Hindlimb muscle (tissue), 1 donor: ENCODE measurements around the gene PDZRN4. TPM values are rescaled to one million over a fixed set of nuclear protein-coding genes. Genes with fewer than 3 reads are reported as not detected.

Experiments
- DNase-seq: peaks from one replicate; pipeline ENCODE4 v3.0.0-alpha.2; 2013
- polyA plus RNA-seq: library from polyadenylated mRNA; unstranded; fragments of 120-200 nt; gene quantifications from one replicate; pipeline ENCODE4 v1.2.1, GENCODE V29; 2013; ENCODE audit not compliant: insufficient read length

PDZRN4 gene
- polyA plus RNA-seq, 1 donor = 1.8 TPM

DNA sequence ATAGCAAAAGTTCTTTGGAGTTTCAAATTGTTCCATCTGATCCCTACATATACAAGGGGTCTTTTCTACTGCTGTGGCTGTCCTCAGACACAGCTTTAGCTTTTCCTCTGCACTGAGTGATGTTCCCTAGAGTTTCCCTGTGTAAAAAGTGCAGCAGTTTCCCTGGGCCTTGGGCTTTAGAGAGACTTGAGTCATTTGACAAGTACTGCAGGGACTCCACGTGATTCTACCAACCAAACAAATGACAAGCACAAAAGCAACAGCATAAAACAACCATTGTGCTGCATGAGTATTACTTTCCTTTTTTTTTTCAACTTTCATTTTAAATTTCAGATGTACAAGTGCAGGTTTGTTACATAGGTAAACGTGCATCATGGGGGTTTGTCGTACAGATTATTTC is 272.8 kb downstream of the PDZRN4 start:
- no peak for DNase-seq

DNA sequence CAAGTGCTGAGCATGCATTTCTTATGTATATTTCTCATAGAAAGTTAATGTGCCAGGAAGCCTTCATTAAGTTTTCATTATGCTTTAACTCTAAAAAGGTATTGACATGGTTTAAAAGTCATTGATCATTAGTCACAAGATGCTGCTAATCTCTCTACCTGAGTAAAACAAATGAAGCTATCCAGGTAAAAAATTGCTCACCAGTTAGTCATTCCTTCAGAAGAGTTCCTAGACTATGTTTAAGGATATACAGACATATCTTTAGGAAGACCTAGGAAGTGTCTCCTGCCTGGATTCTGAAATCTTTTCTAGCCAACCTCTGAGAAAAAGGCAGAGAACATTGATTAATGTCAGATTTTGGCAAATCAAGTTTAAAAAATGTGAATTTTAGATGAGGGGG is 274.2 kb downstream of the PDZRN4 start:
- DNase-seq = no peak

DNA sequence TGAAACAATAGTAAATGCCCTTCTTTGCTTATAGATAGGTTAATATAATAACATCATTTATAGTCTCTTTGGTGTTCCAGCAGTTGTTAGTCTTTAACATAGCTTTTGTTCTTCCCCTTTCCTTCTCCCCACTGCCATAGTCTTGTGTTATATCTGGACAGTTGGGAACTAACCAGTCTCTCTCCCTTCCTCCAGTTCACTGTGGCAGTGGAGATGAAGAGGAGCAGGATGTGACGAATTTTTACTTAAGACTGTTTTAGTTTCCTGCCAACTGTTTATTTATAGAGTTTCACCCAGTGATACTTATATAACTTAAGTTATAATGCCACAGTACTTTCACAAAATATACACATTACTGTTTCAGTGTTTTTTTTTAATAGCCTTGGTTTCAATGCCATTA is 277.4 kb downstream of the PDZRN4 start:
- no peak for DNase-seq

DNA sequence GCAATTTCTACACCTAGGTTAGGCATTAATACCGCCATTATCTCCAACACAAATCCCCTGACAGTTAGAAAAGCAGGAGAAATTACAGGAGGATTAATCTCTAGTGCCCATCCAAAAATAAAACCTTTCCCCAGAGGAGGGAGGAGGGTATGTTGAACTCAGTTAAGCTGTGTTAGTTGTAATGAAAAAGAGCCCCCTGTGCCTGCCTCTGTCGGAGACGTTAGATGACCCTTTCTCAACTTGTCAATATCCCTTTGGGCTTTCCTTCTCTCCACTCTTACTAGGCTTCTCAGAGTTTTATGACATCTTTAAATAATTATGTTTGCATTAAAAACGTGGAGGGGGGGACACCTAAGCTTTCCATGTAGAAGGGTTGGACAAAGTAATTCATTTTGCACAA is 278.2 kb downstream of the PDZRN4 start:
- DNase-seq = no peak

DNA sequence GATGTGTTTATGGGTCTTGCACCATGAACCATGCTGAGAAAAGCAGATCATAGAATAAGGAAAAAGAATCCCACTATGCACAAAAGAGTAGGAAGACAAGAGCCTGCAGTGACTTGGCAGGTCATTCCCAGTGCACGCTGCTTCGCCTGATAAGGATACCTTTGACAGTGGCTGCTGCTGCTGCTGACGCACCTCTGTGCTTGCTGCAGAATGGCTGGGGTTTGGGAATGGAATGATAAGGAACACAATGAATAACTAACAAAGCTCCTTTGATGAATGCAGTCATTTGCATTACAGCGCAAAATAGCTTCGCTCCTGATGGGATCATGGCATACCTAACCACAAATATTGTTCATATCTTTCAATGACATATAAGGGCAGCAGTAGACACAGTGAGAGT is 278.7 kb downstream of the PDZRN4 start:
- no peak for DNase-seq

DNA sequence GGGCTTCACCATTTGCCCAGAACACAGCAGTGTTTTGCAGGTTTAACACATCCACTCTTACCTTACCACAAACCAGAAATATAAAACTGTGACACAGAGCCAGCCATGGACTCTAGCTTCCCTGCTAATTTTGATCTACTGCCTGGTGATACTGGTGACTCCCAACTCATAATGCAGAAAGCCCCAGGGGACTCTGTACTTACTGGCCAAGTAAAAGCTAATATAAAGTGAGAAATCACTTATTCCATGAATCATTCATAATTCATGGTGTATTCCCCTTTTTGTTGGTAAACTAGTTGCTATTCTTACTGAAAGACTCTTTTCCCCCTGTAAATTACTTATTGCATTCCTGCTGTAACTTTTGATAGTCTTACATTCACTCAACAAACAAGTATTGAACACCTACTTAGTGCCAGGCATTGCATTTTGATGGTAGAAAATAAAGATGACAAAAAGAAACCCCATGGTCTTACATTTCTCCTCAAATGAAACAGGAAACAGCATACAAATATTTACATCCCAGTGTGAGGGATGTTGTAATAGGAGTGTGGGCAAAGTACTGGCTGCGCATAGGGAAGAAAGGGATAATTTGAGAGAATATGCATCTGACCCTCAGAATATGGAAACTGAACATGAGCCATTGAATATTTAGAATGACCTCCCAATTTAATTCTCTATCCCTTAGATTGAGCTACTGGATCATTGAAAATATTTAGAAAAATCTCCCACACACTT is 279.6 kb downstream of the PDZRN4 start:
- no peak for DNase-seq

DNA sequence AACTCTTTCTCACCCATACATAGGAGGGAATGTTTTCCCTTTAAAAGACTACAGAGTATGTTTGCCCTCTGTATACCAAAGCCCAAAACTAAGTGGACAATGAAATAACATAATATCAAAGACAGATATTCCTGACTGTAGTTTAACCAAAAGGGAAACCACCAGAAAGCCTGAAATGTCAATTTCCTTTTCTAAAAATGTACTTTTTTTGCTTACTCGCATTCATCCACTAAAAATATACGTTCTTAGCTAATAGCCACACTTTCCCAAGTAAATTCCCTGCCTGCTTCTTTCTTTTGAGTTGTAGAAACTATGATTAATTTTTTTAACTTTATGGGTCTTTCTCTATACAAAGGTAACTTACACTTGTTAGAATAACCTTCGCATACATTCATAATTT is 280.2 kb downstream of the PDZRN4 start:
- DNase-seq = no peak

DNA sequence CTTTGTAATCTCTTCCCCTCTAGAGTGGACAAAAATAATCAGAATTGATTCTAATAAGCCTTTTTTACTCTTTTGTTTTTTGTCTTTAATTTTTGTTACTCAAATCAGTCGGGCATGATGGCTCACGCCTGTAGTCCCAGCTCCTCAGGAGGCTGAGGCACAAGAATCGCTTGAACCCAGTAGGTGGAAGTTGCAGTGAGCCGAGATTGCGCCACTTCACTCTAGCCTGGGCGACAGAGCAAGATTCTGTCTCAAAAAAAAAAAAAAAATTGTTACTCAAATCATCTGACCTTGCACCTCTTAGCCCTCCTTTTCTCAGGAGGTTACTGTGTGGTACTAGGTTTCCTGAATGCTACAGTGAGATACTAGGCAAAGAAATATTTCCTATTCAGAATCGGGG is 280.6 kb downstream of the PDZRN4 start:
- no peak for DNase-seq

DNA sequence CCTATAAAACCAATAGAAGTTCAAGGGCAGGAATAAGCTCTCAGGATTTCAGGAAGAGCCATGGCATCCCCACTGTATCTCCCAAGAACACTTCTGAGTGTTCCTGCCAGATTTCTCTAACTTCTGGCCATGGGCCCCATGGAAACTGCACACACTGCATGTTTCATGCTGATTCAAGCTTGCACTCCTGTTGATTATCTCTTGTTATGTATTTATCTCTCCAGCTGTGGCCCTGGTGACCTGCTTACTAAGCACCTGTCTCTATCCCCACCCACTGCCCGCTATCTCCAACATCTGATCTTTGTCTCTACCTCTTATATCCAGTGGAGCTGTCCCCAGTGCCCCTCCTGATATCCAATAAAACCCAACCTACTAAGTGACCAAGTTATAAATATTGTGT is 285.3 kb downstream of the PDZRN4 start:
- no peak for DNase-seq

DNA sequence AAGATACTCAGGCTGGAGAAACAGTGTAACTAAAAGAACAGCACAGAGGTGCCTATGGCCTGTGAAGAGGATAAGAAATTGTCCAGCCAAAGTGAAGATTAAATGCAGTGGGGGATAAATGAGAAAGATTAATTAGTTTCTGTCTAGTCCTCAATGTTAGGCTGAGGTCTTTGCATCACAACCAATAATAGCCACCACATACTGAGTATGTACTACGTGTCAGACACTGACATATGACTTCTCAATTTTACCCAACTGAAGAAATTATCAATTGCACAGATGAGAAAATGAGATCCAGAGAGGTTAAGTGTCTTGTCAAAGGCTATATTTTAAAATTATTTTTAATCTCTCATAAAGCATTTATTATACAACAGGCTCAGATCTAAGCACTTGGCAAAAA is 285.9 kb downstream of the PDZRN4 start:
- no peak for DNase-seq

DNA sequence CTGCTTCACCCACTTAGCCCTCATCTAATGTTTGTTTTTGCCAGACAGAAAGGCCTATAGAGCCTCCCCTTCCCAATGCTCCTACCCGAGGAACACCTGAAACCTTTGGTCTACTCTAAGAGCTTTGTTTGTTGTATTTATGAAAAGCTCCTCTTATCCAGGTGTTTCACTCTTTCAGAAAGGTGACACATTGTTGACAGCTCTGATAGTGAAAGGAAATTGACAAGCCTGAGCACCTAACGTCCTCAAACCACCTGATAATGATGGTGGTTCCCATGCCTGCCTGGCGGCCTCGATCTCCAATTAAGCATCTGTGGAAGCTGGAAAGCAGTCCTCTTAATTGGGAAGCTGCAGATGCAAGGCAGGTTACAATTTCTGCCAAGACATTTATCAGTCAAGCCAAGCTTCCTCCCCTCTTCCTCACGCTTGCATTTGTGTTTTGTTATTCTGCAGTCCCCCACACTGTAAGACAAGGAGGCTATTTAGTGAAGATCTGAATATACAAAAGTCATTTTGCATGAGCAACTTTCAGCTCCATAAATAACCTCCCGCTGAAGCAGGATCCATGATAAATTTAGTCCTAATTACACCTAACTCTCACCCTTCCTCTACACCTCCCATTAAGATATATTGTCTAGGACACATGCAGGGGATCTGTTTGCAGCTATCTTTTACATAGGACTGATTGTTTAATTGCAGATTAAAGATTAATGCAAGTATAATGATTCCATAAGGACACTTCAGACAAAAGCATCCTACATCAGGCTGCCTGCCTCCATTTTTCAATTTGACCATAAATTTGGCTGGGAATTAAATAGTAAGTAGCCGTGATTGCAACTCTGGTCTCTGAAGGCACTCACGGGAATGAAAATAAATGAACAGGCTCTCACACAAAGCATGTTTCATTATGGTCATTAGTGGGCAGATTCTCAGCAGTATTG is 288.6 kb downstream of the PDZRN4 start:
- no peak for DNase-seq

DNA sequence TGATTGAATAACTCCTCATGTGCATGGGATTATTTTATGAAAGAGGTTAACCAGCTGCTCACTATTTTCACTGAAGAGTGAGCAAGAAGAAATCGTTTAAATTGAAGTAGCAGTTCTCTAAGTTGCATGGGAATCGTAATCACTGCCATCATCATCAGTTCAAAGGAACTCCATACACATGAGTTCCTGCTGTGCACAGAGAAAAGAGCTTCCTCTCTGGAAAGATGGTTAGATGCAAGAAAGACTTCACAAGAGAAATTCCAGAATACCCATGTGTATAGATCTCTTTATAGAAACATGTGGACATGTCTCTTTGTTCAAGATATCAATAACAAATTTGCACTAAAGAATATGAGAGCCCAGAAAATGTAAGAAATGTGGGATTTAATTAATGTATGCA is 291.3 kb downstream of the PDZRN4 start:
- DNase-seq = no peak

DNA sequence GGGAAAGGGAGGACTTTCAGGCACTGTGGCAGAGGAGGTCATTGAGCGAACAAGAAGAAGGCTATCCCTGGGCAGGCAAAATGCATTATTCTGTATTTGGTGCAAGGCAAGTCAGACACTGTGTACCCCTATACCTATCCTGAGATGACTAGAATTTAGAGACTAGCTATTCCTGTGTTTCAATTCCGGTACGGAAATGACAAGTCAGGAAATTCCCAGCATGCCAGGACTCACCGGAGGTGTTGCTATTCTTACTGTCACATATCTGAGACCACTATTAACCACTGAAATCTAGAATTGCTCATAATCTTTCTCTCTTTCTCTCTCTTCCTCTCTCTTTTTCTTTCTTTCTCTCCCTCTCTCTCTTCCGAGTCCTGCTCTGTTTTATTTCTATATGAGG is 297.1 kb downstream of the PDZRN4 start:
- DNase-seq = no peak

DNA sequence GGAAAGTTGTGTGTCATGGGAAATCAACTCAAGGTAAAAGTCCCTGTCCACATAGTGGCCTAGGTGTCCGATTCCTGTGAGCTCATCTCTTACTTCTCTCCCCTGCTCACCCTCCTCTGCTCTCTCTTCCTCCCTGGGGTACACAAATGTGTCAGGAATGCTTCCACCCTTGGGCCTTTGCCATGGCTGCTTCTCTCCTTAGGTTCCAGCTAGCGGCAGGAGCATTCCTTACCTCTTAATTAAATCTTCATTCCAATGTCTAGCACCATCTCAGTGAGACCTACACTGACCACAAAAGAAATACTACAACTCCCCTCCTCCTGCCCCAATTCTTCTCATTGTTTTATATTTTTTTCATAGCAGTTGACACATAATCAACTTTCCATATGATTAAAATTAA is 298.6 kb downstream of the PDZRN4 start:
- DNase-seq = no peak

DNA sequence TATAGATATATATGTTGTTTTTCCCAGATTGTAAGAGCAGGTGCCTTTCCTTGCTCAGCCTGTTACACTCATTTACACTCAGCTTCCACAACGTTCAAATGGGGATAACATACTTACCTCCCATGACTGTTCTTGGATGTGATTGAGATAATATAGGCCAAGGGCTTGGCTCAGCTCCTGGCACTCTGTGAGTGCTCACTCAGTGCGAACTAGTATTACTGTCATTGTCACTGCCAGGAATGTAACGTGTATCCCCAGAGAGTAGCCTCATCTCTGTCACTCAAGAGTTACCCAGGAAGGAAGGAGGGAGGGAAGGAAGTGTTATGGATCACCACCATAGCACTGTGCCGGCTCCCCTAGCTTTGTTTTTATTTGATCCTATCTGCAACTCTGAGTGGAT is 307.9 kb downstream of the PDZRN4 start:
- no peak for DNase-seq

DNA sequence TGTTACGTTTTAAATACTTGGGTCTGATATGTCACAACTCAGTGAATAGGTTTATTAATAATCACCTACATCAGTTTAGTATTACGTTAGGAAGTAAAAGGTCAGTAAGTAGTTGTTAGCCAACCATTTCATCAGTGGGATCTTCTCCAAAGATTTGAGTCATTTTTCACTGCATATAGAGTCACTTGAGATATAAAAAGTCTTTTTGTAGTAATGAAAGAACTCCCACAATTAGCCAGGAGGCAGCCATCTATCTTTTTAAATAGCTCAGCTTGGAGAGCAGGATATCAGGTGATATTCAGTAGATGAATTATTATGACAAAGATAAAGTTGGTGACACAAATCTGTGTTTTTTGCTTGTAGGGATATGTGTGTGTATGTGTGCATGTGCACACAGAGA is 309.3 kb downstream of the PDZRN4 start:
- no peak for DNase-seq

DNA sequence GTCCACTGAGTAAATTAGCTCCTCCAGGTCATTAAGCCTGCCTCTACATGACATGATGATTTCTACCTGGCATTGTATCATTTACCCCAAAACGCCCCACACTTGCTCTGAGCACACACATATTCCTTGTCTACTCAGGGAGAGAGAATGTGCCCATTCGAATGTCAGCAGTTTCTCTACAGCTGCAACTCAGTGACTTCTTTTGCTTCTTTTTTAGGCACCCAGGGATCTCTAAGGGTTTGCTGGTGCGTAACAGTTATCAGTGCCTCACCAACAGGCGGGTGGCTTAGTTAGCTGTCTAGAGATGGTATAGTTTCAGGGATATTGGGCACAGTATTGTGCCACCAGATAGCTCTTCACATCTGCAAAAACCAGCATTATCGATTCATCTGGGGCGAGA is 316.9 kb downstream of the PDZRN4 start:
- DNase-seq = no peak

DNA sequence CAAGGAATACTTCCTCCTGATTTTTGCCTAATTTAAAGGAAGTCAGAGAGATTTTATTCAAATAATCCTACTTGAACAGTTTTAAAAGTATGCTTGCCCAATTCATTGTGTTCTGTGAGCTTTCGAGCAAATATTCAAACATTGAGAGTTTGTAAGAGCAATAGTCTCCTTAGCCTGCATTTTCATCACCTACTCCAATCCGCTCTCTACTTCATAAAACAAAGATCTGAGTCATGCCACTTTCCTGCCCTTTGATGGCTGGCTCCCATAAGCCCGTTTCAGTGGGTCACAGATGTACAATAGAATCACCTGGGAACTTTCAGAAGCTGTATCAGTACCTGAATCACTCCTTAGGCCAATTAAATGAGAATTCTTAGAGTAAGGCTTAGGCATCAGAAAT is 319.2 kb downstream of the PDZRN4 start:
- DNase-seq = no peak

DNA sequence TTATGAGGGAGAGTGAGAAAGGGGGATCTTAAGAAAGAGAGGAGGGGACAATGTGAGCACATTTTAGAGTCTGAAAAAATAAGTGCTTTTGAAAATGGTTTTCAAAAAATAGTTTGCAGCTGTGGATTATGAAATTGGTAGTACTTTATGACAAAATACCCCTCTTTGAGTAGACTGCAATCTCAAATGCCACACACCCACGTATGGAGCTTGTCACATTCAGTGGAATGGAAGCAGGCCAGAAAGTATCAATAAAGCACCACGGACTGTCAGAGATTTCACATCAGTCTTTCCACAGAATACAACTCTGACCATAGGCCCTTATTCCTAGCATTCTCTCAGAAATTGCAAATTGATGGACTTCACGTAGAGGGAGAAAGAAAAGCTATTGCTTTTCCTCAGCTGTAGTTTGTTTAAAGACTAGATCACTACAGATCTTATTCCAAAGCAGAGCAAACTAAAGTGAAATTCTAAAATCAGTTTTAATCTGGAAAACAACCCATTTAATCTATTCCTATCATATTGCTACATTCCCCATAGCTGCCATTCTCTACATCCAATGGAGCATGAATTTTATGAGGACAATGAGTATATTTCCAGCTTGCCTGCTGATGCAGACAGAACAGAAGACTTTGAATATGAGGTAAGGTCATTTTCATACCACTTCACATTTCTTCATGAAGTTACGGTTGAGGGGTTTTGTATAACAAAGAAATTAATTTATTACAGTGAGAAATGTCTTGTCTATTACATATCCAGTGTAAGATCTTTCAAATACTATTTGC is 321.3 kb downstream of the PDZRN4 start:
- no peak for DNase-seq

DNA sequence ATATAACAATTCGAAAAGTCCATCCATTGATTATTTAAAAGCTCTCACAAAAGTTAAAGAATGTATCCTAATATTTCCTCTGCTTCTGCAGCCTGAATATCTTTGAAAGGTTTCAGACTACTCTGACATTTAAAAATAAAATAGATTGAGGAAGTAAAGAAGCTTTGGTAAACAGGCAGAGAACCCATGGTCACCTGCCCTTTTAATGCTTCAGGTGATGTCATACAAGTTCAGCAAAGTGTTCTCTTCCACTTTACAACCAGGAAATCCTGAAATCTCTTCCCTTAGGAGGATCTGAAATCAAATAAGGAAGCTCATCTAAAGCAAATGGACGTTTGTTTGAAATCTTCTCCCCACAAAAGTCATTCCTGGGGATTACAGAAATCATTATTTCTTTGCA is 322.4 kb downstream of the PDZRN4 start:
- DNase-seq = no peak

DNA sequence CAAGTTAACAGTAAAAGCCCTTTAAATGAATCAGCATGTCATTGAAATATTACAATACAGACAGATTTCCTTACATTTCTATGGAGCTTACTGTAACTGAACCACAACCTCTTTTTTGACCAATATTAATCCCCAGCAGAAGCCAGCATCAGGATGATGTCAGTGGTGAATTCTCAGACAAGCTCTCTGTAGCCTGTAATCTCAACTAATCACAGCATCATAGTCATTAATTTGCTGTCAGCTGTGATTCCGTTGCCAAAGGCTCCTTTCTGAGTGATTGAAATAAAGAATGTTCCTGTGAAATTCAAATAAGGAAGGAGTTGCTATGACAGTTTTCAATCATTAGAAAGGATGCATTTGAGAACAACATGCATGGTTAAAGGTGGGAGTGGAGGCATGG is 323.1 kb downstream of the PDZRN4 start:
- DNase-seq = no peak

DNA sequence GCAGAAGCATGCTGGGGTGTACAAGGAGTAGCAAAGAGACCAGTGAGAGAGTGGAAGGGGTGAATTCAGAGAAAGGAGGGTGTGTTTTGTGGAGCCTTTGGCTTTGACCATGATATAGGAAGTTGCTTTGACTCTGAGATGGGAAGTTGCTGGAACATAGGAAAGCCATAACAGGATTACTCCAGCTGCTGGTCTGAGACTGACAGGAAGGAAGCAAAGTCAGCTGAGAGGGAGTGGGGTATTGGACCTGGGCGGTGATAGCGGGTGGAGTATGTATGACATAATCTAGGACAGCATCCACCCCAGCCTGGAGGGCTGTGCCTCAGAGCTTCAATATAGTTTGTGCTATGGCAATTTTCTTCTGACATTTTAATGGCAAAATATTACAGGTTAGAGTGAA is 324.4 kb downstream of the PDZRN4 start:
- no peak for DNase-seq
